ENCODE results near the gene PPFIBP1. TPM values are rescaled to one million over a fixed set of nuclear protein-coding genes. Genes with fewer than 3 reads are reported as not detected.

PPFIBP1 gene
- total and polyA plus RNA-seq, 9 of the 15 experiments (the other 6 are each of a cell fraction or from before 2014, with no cell fraction given), result 0.46 to 3.5 (median 1.8) TPM

DNA sequence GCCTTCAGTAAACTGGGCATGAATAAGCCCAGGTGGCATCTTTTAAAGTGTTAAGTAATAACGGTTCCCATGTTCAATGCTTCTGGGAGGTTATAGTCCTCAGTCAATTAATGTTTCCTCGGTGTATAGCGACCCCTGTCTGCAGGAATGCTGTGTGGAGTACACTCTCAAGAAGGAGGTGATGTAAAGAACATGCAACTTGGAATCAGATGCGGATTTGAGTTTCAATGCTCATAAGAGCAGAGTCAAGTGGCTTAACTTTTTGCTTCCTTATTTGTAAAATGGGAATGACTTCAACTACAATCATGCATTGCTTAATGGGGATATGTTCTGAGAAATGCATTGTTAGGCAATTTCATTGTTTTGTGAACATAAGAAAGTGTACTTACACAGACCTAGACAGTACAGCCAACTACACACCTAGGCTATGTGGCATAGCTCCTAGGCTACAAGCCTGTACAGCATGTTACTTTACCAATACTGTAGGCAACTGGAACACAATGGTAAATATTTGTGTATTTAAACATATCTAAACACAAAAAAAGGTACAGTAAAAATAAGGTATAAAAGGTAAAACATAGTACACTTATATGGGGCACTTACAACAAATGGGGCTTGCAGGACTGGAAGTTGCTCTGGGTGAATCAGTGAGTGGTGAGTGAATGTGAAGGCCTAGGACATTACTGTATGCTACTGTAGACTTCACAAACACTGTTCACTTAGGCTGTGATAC lies 179.9 kb downstream of the PPFIBP1 start (continued):
- TF ChIP-seq, protein P1, sequence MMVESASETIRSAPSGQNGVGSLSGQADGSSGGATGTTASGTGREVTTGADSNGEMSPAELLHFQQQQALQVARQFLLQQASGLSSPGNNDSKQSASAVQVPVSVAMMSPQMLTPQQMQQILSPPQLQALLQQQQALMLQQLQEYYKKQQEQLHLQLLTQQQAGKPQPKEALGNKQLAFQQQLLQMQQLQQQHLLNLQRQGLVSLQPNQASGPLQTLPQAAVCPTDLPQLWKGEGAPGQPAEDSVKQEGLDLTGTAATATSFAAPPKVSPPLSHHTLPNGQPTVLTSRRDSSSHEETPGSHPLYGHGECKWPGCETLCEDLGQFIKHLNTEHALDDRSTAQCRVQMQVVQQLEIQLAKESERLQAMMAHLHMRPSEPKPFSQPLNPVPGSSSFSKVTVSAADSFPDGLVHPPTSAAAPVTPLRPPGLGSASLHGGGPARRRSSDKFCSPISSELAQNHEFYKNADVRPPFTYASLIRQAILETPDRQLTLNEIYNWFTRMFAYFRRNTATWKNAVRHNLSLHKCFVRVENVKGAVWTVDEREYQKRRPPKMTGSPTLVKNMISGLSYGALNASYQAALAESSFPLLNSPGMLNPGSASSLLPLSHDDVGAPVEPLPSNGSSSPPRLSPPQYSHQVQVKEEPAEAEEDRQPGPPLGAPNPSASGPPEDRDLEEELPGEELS (CRISPR knock-in tag; IDR thresholded peaks at IDR 0.05; ENCODE audit: borderline replicate concordance), result no peak
- no peak for TF ChIP-seq HNRNPH1 (optimal IDR thresholded peaks at IDR 0.05; ENCODE audit: low read depth, low read length)
- no peak for TF ChIP-seq HDAC3 (IDR thresholded peaks at IDR 0.05; ENCODE audit: borderline replicate concordance, partially characterized antibody)
- TF ChIP-seq NCOA4 (IDR thresholded peaks at IDR 0.05; ENCODE audit: partially characterized antibody), result no peak
- no peak for TF ChIP-seq CBFA2T2 (conservative IDR thresholded peaks at IDR 0.05)
- no peak for TF ChIP-seq RBM39 (optimal IDR thresholded peaks at IDR 0.05; ENCODE audit: low read depth, low read length)
- no peak for TF ChIP-seq SP2 (IDR thresholded peaks at IDR 0.05; ENCODE audit: extremely low read depth, low read depth, low read length, poor library complexity, severe bottlenecking)
- TF ChIP-seq SMARCA5 (IDR thresholded peaks at IDR 0.05), result no peak
- peak; percentile 84 for TF ChIP-seq ZNF589 (CRISPR knock-in tag; IDR thresholded peaks at IDR 0.05; ENCODE audit: low read depth)
- no peak for TF ChIP-seq FOXK2 (conservative IDR thresholded peaks at IDR 0.05 in 1 of 2, IDR thresholded peaks at IDR 0.05 in 1 of 2; ENCODE audit: low read depth in 2 of 2)
- no peak for TF ChIP-seq TAL1 (IDR thresholded peaks at IDR 0.05)
- no peak for TF ChIP-seq POLR2AphosphoS5 (IDR thresholded peaks at IDR 0.05; ENCODE audit: control insufficient read depth, insufficient read depth, low read depth, low read length)
- no peak for TF ChIP-seq ZNF217 (CRISPR knock-in tag; IDR thresholded peaks at IDR 0.05)
- TF ChIP-seq, protein P2, sequence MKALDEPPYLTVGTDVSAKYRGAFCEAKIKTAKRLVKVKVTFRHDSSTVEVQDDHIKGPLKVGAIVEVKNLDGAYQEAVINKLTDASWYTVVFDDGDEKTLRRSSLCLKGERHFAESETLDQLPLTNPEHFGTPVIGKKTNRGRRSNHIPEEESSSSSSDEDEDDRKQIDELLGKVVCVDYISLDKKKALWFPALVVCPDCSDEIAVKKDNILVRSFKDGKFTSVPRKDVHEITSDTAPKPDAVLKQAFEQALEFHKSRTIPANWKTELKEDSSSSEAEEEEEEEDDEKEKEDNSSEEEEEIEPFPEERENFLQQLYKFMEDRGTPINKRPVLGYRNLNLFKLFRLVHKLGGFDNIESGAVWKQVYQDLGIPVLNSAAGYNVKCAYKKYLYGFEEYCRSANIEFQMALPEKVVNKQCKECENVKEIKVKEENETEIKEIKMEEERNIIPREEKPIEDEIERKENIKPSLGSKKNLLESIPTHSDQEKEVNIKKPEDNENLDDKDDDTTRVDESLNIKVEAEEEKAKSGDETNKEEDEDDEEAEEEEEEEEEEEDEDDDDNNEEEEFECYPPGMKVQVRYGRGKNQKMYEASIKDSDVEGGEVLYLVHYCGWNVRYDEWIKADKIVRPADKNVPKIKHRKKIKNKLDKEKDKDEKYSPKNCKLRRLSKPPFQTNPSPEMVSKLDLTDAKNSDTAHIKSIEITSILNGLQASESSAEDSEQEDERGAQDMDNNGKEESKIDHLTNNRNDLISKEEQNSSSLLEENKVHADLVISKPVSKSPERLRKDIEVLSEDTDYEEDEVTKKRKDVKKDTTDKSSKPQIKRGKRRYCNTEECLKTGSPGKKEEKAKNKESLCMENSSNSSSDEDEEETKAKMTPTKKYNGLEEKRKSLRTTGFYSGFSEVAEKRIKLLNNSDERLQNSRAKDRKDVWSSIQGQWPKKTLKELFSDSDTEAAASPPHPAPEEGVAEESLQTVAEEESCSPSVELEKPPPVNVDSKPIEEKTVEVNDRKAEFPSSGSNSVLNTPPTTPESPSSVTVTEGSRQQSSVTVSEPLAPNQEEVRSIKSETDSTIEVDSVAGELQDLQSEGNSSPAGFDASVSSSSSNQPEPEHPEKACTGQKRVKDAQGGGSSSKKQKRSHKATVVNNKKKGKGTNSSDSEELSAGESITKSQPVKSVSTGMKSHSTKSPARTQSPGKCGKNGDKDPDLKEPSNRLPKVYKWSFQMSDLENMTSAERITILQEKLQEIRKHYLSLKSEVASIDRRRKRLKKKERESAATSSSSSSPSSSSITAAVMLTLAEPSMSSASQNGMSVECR (CRISPR knock-in tag; IDR thresholded peaks at IDR 0.05), result no peak
- no peak for TF ChIP-seq ELF1 (tag; IDR thresholded peaks at IDR 0.05)
- TF ChIP-seq RBM14 (IDR thresholded peaks at IDR 0.05; ENCODE audit: borderline replicate concordance, insufficient read depth, low read depth, low read length), result no peak
- TF ChIP-seq EGR1 (conservative IDR thresholded peaks at IDR 0.05), result no peak
- TF ChIP-seq ZNF12 (CRISPR knock-in tag; IDR thresholded peaks at IDR 0.05), result no peak
- TF ChIP-seq RBM15 (IDR thresholded peaks at IDR 0.05; ENCODE audit: insufficient read depth, low read length), result no peak
- no peak for TF ChIP-seq ZNF717 (CRISPR knock-in tag; IDR thresholded peaks at IDR 0.05)
- TF ChIP-seq, protein P3, sequence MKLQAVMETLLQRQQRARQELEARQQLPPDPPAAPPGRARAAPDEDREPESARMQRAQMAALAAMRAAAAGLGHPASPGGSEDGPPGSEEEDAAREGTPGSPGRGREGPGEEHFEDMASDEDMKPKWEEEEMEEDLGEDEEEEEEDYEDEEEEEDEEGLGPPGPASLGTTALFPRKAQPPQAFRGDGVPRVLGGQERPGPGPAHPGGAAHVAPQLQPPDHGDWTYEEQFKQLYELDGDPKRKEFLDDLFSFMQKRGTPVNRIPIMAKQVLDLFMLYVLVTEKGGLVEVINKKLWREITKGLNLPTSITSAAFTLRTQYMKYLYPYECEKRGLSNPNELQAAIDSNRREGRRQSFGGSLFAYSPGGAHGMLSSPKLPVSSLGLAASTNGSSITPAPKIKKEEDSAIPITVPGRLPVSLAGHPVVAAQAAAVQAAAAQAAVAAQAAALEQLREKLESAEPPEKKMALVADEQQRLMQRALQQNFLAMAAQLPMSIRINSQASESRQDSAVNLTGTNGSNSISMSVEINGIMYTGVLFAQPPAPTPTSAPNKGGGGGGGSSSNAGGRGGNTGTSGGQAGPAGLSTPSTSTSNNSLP (IDR thresholded peaks at IDR 0.05; ENCODE audit: borderline replicate concordance, low read depth, low read length), result no peak

All from K562 (cell line).